Ovary (tissue), 3 donors: ENCODE data around the gene PHEX.

Source experiments
- EP300 ChIP-seq: sonication (generic); formaldehyde crosslinking; IDR thresholded peaks from one replicate; pipeline ENCODE4 v1.6.1; 2017; ENCODE audit warnings: antibody characterized with exemption
- TF ChIP-seq, protein P1 (sequence below), 3 donors: fragments of 450-650 bp in 2 of 3; fragments of 200-600 bp in 1 of 3; IDR thresholded peaks; one replicate each; pipeline versions ENCODE4 v1.5.1 to v1.8.0; 2016 to 2022; ENCODE audit warnings: antibody characterized with exemption in 3 of 3, mild to moderate bottlenecking in 1 of 3
- donor health status: DM: no; HTN: no; CAD: no.

DNA sequence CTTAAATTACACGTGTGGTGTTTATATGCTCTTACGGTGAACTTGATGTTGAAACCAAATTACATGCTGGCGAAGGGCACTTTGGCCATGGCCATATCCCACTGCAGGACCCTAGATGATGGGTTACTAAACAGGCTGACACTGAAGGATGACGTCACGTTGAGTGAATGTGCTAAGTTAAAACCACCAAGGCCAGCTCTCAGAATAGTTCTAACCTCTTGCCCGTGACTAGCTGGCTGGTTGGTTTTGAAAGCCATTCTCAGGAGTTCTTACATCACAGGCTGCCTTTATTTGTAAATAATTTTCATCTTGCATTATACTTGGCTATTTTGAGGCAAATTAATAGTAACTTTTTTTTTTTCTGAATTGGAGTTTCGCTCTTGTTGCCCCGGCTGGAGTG is 41.3 kb upstream of the PHEX start:
- TF ChIP-seq, protein P1, sequence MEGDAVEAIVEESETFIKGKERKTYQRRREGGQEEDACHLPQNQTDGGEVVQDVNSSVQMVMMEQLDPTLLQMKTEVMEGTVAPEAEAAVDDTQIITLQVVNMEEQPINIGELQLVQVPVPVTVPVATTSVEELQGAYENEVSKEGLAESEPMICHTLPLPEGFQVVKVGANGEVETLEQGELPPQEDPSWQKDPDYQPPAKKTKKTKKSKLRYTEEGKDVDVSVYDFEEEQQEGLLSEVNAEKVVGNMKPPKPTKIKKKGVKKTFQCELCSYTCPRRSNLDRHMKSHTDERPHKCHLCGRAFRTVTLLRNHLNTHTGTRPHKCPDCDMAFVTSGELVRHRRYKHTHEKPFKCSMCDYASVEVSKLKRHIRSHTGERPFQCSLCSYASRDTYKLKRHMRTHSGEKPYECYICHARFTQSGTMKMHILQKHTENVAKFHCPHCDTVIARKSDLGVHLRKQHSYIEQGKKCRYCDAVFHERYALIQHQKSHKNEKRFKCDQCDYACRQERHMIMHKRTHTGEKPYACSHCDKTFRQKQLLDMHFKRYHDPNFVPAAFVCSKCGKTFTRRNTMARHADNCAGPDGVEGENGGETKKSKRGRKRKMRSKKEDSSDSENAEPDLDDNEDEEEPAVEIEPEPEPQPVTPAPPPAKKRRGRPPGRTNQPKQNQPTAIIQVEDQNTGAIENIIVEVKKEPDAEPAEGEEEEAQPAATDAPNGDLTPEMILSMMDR (IDR thresholded peaks at IDR 0.05), result no peak
- no peak for TF ChIP-seq EP300
